M059J (cell line): ENCODE results near the gene KIRREL3. TPM values are rescaled to one million over a fixed set of nuclear protein-coding genes. Genes with fewer than 3 reads are reported as not detected.

Experiments
- DNase-seq: peaks from one replicate; pipeline ENCODE4 v3.0.0-alpha.2; 2012; ENCODE audit warnings: low read depth
- total RNA-seq: library from RNA; depleted of rRNA; stranded (reverse); fragments of >200 nt; shearing (Covaris generic); gene quantifications from 2 replicates; pipeline ENCODE4 v1.2.3, GENCODE V29; 2014

The KIRREL3 gene
- total RNA-seq, 1 experiment from 2014 or later: 9.8 TPM

DNA sequence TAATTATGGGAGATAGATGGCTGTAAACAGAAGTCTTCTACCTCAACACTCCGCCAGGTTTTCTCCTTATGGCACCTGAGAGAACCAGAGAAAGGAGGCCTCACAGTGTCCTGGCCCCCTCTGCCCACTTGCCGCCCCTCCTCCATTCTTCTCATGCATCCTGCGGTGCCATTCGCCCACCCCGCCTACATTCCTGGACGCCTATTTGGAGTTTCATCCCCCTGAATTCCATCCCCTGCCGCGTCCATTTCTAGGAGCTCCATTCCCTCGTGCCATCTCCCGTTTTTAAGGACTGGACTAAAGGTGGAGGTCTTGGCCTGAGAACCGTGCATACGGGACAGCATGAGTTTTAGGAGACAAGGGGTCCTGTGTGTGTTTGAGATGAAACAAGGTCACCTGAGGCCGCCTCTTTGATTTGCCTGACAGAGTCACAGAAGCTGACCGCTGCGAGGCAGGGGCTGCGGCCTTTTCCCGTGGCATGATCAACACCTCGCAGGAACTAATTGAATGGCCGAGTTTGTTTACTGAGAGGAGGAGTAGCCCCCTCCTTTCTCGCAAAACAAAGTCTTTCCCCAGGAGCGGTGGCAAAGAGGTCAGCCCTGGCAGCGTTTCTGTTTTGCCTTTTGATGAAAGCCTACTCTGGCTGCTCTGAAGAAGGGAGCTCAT lies 398.9 kb downstream of the KIRREL3 start:
- no peak for DNase-seq

DNA sequence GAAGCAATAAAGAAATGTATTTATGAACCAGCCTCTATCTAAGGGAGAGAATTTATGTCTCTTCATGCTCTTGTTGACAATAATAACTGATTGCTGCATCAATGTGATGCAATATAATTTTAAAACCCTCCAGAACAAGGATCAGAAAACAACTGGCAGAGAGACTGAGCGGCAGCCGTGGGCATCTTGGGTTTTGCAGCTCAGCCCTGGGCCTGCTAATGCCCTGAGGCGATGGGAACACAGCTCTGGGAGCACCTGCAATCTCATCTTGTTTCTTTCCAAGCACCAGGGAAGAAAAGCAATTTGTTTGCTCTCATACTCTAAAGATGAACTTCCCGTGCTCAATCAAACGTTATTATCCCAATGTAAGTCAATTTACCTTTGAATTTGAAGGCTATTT lies 399.4 kb downstream of the KIRREL3 start:
- no peak for DNase-seq

DNA sequence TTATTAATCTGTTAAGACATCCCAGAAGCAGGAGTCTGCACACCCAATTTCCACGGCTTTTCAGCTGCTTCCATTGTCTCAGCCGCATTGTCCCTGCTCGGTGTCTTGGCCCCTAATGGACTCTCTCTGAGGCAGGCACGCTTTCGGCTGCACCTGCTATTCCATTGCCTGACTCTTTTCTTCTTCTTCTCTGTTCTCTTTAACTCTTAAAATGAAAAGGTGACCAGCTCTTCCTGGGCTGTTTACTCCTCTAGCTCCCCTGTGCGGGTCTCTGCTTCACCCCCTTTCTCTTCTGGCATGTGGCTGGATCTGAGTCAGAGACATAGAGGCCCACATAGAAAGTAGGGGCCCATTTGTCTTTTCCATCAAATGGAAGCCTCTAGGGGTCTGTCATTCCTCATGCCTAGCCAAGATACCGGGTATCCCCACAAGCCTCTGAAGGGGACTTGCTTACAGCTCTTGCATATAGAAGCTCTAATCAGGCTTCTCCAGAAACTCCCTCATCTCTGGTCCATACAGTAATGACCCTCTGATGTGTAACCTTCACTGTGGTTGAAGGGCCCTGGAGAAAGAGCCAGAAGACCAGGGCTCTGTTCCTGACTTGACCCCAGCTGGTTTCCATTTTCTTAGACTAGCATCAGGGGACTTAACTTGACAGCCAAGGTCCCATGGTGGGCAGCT lies 401.2 kb downstream of the KIRREL3 start:
- no peak for DNase-seq

DNA sequence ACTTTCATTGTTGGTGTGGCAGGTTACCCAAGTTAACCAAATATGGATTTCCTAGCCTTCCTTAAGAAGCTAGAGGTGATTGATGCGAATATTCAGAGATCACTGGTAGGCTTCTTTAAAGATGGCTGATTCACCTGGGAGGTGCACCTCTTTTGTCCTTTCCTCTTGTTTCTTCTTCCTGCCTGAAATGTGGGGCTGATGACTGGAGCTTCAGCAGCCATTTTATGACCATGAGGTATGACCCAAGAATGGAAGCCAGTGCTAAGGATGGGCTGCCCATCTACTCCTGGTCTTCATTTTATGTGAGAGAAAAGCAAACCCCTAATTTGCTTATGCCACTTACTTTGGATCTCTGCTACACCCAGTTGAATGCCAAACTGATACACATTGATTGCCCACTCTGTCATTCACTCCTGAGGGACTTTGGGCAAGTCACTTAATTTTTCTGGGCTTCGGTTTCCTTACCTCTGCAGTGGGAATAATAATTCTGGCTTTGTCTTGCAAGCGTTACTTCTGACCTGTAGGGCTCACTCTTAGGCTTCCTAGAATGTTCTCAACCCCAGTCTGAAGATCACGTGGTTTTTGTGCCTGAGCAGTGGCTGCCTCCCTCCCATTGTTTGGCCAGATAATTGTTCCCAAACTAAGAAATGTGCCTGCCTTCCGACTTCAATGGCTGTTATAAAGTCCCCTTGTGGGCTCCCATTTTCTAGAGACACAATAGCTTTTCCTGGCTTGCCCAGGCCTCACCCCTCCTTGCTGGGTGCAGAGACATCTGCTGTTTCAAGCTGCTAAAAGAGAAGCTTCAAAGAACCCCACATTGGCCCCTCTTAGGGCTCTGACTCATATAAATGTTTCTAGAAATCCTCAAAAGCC lies 402.0 kb downstream of the KIRREL3 start:
- DNase-seq: no peak

DNA sequence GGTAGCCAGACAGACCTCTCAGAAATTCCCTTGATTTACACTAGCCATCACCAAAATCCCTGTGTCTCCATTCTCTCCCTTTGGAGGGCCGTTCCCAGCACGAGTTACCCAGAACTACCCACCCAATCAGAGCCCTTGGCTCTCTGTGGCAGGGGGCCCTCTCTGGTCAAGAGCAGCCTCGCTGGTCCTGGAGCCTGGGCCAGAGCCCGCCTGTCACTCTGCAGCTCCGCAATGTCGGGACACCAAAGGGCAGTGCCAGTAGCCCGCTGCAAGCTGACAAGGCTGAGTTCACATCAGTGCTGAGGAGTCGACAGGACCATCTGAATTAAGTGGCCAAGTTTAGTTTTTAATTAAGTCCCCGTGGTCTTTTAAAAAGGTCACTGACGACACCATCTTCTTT lies 403.5 kb downstream of the KIRREL3 start:
- no peak for DNase-seq

DNA sequence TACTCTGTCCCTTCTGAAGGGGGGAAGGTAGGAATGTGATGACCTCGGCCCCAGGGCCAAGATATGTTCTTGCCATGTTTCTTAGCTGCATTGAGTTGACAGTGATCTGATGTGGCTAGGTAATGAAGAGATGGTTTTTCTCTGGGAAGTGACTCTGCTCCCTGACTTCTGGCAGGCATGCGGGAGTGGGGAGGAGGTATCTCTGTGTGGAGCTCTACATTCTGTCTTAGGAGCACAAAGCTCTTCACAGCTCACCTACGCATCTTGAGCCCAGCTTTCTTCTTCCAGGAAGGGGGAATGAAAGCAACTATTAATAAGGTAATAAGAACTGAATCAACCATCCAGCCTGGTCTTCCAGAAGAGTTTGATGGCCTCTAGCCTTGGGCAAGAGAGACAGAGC lies 404.1 kb downstream of the KIRREL3 start:
- no peak for DNase-seq

DNA sequence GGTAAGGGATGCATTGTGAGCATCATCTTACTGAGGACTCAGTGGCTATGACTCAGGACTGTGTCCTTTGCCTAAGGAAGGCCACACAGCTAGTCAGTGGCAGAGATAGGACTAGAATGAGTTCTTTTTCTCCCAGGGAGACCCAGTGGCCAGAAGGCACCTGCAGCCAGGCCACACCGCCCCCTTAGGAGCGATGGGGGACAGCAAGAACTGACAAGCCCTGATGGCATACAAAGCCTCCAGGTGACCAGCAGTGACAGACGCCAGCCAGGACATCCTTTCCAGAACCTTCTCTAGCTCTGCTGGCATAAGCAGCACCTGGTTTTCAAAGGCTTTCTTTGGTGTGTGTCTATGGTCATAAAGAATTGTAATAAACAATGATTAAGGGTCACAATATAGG lies 405.0 kb downstream of the KIRREL3 start:
- no peak for DNase-seq

DNA sequence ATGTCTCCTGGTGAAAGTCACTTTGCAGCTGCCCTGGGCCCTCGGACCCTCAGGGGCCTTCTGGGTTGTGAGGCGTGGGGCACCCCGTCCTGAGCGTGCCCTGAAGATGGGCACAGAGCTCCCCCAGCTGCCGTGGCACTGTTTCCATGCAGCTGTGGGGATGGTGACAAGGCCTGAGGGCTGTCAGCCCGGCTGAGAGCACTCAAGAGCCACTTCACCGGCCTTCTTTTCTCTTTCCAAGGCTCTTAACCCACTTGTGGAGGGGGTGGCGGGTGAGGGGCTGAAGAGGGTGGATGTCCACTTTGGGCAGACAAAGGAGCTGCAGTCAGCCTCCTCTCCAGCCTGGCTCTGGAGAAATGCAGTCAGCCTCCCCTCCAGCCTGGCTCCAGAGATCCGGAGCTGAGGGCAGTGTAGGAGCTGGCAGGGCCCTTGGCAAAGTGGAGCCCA lies 405.6 kb downstream of the KIRREL3 start:
- DNase-seq: no peak

DNA sequence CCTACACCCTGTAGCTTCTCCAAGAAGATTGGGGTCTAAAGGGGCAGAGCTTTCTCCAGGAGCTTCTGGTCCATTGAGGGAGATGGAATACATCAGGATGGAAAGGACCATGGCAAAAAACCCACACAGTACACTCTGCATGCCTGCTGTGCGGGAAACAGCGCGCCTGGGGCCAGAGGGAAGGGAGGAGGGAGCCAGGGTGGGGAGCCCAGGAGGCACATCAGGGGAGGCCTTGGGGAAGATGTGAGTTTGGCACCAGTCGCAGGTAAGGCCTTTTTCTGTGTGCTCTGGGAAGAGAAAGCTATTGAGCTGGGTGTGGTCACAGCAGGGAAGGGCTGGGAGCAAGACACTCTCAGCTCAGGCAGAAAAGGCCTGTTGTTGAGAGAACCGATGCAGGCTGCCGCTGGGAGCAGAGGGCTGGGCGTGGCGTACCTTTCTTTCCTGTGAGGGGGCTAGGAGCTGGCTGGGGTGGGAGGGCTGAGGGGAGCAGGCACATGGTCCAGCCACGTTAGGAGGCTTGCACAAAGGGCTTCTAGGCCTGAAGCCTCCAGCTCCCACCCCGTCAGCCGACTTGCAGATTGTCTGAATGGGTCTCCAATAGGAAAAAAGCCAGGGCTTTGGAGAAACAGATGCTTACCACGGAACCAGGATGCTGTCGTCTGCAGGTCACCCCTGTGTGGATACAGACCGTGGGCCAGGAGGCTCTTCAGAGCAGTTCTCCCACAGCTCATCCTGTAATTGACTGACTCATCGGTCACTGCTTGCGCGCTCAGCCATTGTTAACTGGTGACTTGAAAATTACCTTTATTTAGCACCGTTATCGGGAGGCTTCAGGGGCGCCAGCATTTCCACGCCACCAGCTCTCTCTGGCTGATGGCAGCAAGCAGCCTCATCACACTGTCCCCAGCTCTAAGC lies 407.8 kb downstream of the KIRREL3 start:
- DNase-seq: no peak

DNA sequence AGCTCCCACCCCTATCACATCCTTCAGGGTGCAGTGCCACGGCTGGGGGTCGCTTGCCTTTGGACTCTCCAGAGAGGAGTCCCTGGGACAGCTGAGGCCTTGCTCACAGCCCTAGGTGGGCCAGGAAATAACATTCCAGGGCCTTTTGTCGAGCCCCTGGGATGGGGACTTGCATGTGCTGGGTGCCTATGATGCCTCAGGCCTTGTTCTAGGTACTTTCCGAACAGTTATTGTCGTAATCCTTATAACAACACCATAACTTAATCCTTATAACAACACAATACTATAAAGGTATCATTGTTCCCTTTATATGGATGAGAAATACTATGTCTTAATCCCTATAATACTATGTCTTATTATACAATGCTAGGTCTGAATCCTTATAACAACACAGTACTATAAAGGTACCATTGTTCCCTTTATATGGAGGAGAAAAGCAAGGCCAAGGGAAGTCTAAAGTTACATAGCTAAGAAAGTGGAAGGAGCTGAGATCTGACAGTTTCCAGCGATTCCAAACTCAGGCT lies 408.5 kb downstream of the KIRREL3 start:
- DNase-seq: no peak

DNA sequence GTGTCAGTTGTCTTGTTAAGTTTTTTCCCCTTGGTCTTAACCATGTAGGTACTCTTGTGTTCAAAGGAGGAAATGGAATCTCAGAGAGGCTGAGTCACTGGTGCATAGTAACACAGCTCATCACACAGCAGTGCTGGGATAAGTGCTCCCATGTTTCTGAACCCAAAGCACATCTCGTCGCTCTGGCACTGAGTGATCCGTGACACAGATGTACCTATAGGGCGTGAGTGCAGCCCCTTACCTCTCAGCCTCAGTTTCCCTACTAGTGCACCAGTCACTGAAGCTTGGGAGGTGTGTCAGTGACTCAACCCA lies 411.1 kb downstream of the KIRREL3 start:
- no peak for DNase-seq

DNA sequence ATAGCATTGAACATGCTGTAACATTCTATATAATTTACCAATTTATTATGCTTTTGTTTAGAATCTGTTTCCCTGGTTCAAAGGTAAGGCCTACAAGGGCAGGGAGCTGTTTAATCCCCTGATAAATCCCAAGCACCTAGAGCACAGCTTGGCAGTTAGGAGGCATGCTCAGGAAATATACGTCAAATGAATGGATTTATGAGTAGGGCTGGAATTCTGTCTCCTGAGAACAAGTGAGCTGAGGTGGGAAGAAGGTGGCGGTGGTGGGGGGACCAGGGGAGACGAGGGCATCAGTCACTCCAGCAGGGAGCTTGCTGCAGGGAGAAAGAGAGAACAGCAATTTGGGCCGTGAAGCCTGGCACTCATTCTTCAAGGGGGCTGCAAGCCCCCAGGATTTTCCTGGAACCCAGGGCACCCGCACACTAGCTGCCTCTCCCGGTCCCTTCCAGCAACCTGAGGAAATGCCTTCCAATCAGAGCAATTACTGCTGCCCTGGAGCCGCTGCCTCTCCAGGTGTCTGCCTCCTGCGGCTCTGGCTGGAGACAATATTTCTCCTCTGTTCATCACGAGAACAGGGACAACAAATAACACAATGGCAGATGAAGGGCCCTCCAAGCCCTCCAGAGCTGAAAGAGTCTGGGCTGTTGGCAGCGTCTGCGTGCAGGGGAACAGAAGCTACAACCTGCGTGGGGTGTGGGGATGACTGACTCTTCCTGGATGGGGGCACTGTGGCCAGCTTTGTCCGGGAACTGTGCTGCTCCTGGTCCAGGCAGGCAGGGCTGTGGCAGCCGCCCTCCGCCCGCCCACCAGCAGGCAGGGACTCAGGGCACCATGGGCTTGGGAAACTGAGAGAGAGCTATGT lies 411.7 kb downstream of the KIRREL3 start:
- DNase-seq: no peak

DNA sequence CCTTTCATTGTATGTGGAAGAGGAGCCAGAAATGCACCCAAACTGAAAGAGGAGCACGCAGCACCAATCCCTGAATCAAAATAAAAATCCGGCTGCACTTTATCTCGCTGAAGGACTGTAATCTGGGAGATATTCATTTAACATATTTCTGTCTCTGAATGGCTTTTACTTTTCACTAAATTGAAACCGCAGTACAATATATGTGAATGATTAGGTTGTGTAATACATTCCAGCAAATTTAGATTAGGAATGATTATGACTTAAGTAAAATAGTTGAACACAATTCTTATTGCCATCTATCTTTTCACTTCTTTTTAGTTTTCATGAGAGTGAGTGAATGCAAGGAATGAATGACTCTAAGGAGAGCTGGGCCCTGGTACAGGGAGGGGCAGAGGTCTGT lies 413.0 kb downstream of the KIRREL3 start:
- DNase-seq: no peak

DNA sequence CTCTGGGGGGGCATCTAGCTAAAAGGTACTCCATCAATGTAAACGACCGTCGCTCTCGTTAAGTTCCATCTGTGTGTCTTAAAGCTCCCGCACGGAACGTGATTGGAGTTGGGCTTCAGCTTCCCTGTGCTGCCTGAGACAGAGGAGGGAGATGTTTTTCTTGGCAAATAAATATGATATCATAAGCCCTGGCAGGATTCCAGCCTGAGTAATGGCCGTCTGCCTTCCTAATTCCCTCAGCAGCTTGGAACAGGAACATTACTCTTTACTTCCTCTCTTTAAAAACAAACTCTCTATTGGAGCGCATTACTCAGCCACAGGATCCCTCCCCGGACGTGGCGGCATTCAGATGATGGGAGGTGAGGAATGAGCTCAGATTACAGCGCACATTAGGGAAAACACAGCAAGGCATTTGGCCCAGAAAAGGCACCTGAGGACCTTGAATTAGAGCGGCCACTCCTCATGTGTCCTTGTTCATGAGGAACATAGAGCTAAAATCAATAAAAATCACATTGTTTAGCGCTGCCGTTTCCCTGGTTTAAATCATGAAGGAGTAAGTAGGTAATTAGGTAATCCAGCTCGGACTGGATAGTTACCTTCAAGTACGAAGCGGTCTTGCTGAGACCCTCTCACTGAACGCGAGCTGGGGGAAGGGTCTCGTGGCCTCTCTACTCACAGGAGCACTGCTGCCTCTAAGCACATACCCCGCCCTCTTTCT lies 414.6 kb downstream of the KIRREL3 start:
- DNase-seq: peak; percentile 79

DNA sequence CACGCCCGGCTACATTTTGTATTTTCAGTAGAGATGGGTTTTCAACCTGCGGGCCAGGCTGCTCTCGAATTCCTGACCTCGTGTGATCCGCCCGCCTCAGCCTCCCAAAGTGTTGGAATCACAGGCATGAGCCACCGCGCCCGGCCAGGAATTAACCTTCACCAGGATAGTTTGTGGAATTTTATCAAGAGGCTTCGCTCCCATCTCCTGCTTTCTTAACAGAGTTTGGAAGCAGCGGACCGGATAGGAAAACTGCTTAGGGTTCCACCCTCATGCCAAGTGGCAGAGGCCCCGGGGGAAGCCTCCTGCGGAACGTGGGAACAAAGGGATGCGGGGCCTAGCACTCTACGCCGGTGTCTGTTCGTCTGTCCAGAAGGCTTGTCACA lies 415.2 kb downstream of the KIRREL3 start:
- DNase-seq: no peak

DNA sequence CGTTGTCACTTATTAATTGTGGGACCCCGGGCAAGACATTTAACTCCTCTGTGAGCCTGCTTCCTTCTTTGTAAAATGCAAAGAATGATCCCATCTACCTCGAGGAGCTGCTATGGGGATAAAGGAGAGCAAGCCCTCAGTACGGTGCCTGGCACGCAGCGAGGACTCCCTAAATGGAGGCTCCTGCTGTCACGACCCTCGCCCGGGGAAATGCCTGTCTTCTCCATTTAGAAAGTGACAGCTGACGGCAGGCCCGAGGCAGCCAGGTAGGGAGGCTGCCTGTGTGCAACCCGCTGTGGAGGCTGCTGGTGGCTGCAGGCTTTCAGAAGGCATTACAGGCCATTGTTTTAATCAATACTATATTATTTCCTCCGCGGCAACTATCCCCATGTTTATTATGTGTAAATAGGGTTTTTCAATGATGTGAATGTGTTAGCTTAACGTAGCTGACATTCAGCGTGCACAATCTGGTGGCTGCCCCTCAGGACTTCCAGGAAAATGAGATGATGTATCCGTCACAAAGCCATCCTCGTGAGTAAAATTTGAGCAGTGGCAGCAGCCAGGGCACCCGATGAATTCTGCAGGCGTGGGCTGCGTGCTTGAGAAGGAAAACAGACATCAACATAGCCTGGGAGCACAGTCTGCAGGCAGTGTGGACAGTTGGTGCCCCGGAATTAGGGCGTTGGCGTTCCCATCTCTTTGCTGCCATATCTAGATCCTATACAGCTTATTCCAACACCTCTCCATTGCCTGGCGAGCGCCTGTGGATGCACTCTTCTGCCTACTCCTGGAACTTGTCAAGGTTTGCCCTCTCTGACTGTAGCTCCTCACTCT lies 416.8 kb downstream of the KIRREL3 start:
- DNase-seq: no peak

DNA sequence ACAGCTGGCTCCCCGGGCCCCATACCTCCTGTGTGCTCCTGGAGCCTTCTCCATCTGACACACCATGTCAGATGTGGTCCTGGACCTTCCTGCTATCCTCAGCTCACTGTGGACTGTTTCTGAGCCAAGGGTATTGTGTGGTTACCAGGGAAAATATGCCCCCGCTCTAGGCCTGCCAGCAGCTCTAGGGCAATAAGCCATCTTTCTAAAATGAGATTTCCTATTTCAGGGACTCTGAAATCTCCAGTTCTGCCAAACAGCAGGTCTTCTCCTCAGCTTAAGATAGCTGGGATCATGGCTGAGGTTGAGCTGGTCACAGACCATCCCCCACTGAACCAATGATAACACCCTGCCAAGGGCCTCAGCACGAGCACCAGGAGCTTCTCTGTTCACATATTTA lies 417.5 kb downstream of the KIRREL3 start:
- no peak for DNase-seq

DNA sequence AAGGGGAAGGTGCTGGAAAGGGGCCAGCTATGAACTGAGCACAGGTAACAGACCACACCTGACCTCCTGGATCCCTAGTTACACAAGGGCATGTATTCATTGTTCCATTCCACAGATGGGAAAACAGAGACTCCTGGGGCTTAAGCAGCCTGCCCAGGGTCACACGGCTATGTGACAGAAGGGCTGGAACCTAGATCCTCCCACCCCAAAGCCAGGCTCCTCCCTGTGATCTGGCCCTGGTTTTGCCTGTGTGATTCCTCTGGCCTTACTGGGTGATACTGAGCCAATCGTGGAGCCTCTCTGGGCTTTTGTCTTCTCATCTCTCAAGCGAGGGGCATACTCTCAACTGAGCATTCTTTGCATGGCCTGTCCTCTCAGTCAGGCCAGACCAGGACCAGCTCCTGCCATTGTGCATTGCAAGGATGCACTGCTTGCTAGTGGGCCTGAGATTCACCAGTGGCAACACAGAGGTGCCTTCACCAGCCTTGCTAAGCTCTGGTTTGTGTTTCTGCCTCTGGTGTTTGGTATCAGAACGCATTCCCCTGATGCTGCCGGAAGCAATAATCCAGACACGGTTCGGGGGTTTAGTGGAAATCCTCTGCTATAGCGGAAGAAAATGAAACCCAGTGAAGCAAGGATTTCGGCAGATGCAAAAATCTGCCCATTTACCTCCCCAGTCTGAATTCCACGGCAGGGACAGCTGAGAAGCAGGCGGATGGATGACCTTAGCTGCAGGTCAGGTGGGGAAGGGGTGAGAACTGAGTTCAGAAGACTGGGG lies 418.5 kb downstream of the KIRREL3 start:
- DNase-seq: no peak
